Thyroid gland (tissue), 4 donors: ENCODE measurements around the gene PHLPP1.

ENCODE experiments used
- CTCF ChIP-seq, 6 experiments: fragments of 200-600 bp in 3 of 6; fragments of 450-650 bp in 3 of 6; sonication (generic) in 3 of 6; IDR thresholded peaks; one replicate each; pipeline ENCODE4 v1.5.1; 2016 to 2019; ENCODE audit warnings: antibody characterized with exemption in 6 of 6, mild to moderate bottlenecking in 2 of 6, inconsistent platforms in 1 of 6, moderate library complexity in 1 of 6
- POLR2A ChIP-seq, 2 donors: fragments of 450-650 bp; IDR thresholded peaks; one replicate each; pipeline ENCODE4 v1.6.1; 2017; ENCODE audit warnings: antibody characterized with exemption in 2 of 2, mild to moderate bottlenecking in 2 of 2, moderate library complexity in 1 of 2

GRCh38 chr18:62723666-62724281, 8.4 kb downstream of the PHLPP1 start:
- no peak for TF ChIP-seq CTCF (IDR thresholded peaks at IDR 0.05)
- no peak for TF ChIP-seq POLR2A (IDR thresholded peaks at IDR 0.05)
